GM23338 (cell line): Measurements from ENCODE around the gene RYR3. TPM values are rescaled to one million over a fixed set of nuclear protein-coding genes. Genes with fewer than 3 reads are reported as not detected.

Experiments
- ATAC-seq: fragments of 200-7000 bp; cut with Tn5 transposase; 3 replicates; pipeline ENCODE4 v1.9.1; 2020
- DNase-seq: peaks from one replicate; pipeline ENCODE4 v3.0.0-alpha.2; 2015; ENCODE audit warnings: low spot score
- H2AFZ ChIP-seq: fragments of 200-600 bp; sonication (generic); 2 replicates; pipeline ENCODE4 v1.8.0; 2016; ENCODE audit warnings: antibody characterized with exemption, mild to moderate bottlenecking, moderate library complexity
- H3F3A ChIP-seq: fragments of 200-600 bp; sonication (generic); replicated peaks from 2 replicates; pipeline ENCODE4 v1.8.0; 2017; ENCODE audit warnings: antibody characterized with exemption, mixed run types, low read depth
- H3K27ac ChIP-seq: fragments of 200-600 bp; sonication (generic); 2 replicates; pipeline ENCODE4 v1.6.1; 2016; ENCODE audit warnings: low read depth
- H3K27me3 ChIP-seq: fragments of 200-600 bp; sonication (generic); 2 replicates; pipeline ENCODE4 v1.8.0; 2016; ENCODE audit warnings: mild to moderate bottlenecking, mixed run types, moderate library complexity; ENCODE audit not compliant: insufficient read depth
- H3K36me3 ChIP-seq: fragments of 200-600 bp; sonication (generic); 2 replicates; pipeline ENCODE4 v1.8.0; 2016; ENCODE audit warnings: mild to moderate bottlenecking; ENCODE audit not compliant: insufficient read depth
- H3K4me1 ChIP-seq: fragments of 200-600 bp; sonication (generic); 2 replicates; pipeline ENCODE4 v1.8.0; 2016; ENCODE audit warnings: mild to moderate bottlenecking, moderate library complexity; ENCODE audit not compliant: insufficient read depth
- H3K4me2 ChIP-seq: fragments of 200-600 bp; sonication (generic); 2 replicates; pipeline ENCODE4 v1.7.1; 2017; ENCODE audit warnings: mixed run types
- H3K4me3 ChIP-seq: fragments of 200-600 bp; sonication (generic); 2 replicates; pipeline ENCODE4 v1.6.1; 2016; ENCODE audit warnings: mixed run types
- H3K79me2 ChIP-seq: fragments of 200-600 bp; sonication (generic); replicated peaks from 2 replicates; pipeline ENCODE4 v1.8.0; 2017; ENCODE audit warnings: mild to moderate bottlenecking; ENCODE audit not compliant: insufficient read depth
- H3K9me2 ChIP-seq: fragments of 200-600 bp; sonication (generic); 2 replicates; pipeline ENCODE4 v1.8.0; 2017; ENCODE audit not compliant: insufficient read depth
- H4K20me1 ChIP-seq: fragments of 200-600 bp; sonication (generic); replicated peaks from 2 replicates; pipeline ENCODE4 v1.8.0; 2017; ENCODE audit warnings: mild to moderate bottlenecking; ENCODE audit not compliant: insufficient read depth
- H3K27ac Mint-ChIP-seq: 2 replicates; pipeline ENCODE4 v1.8.0; 2020; ENCODE audit warnings: inconsistent platforms, mild to moderate bottlenecking, moderate library complexity, mixed read lengths
- H3K27me3 Mint-ChIP-seq: 3 replicates; pipeline ENCODE4 v1.8.0; 2022; ENCODE audit warnings: low read depth, mild to moderate bottlenecking, moderate library complexity, mixed read lengths, inconsistent platforms; ENCODE audit not compliant: insufficient read depth, poor library complexity
- H3K36me3 Mint-ChIP-seq: 3 replicates; pipeline ENCODE4 v1.8.0; 2021; ENCODE audit warnings: low read depth, mild to moderate bottlenecking, inconsistent platforms, moderate library complexity, mixed read lengths
- H3K4me1 Mint-ChIP-seq: 3 replicates; pipeline ENCODE4 v1.8.0; 2020; ENCODE audit warnings: mild to moderate bottlenecking, inconsistent platforms, mixed read lengths
- H3K4me3 Mint-ChIP-seq: 3 replicates; pipeline ENCODE4 v1.8.0; 2021; ENCODE audit warnings: moderate library complexity, mild to moderate bottlenecking, inconsistent platforms, mixed read lengths
- H3K9me3 Mint-ChIP-seq: 3 replicates; pipeline ENCODE4 v1.8.0; 2020; ENCODE audit warnings: moderate library complexity, mild to moderate bottlenecking, inconsistent platforms, mixed read lengths
- CREB1 ChIP-seq: fragments of 250-450 bp; sonication (Bioruptor Pico); IDR thresholded peaks from 2 replicates; pipeline ENCODE4 v1.5.0; 2020; ENCODE audit warnings: low read depth, mild to moderate bottlenecking, moderate library complexity
- EZH2 ChIP-seq: fragments of 200-600 bp; sonication (generic); IDR thresholded peaks from one replicate; pipeline ENCODE4 v1.8.0; 2017; ENCODE audit warnings: antibody characterized with exemption, mild to moderate bottlenecking, low read depth; ENCODE audit not compliant: unreplicated experiment
- EZH2phosphoT487 ChIP-seq: fragments of 200-600 bp; sonication (generic); IDR thresholded peaks from one replicate; pipeline ENCODE4 v1.8.1; 2018; ENCODE audit warnings: antibody characterized with exemption; ENCODE audit not compliant: unreplicated experiment
- JUNB ChIP-seq: IDR thresholded peaks from one replicate; pipeline ENCODE4 v1.6.1; 2016; ENCODE audit warnings: antibody characterized with exemption; ENCODE audit not compliant: unreplicated experiment
- NANOG ChIP-seq: IDR thresholded peaks from 2 replicates; pipeline ENCODE4 v1.6.1; 2016; ENCODE audit warnings: antibody characterized with exemption, borderline replicate concordance
- POLR2AphosphoS5 ChIP-seq: IDR thresholded peaks from 2 replicates; pipeline ENCODE4 v1.6.1; 2016; ENCODE audit warnings: antibody characterized with exemption, low read depth
- STAT1 ChIP-seq: IDR thresholded peaks from one replicate; pipeline ENCODE4 v1.6.1; 2016; ENCODE audit warnings: antibody characterized with exemption; ENCODE audit not compliant: unreplicated experiment
- ZNF114 ChIP-seq: fragments of 250-450 bp; sonication (Bioruptor Pico); IDR thresholded peaks from 2 replicates; pipeline ENCODE4 v1.5.0; 2020; ENCODE audit warnings: mild to moderate bottlenecking, moderate library complexity
- ZNF331 ChIP-seq: fragments of 250-450 bp; sonication (Bioruptor Pico); IDR thresholded peaks from 2 replicates; pipeline ENCODE4 v1.5.0; 2020; ENCODE audit warnings: low read depth, mild to moderate bottlenecking, moderate library complexity
- polyA plus RNA-seq: library from polyadenylated mRNA; unstranded; fragments of >200 nt; fragmentation: Nextera tagmentation; extraction: Ambion mirVana; gene quantifications from 2 replicates; pipeline ENCODE4 v1.2.1, GENCODE V29; 2016
- total RNA-seq: library from RNA; depleted of rRNA; stranded (reverse); fragments of >200 nt; shearing (Covaris generic); gene quantifications from 2 replicates; pipeline ENCODE4 v1.2.3, GENCODE V29; 2014
- TF ChIP-seq, protein P1 (sequence below), 2 experiments: fragments of 200-600 bp in 1 of 2; sonication (generic) in 1 of 2; conservative IDR thresholded peaks; 2 replicates each; pipeline versions ENCODE4 v1.5.1 to v1.6.1; 2016 to 2017; ENCODE audit warnings: antibody characterized with exemption in 2 of 2, low read depth in 2 of 2, mild to moderate bottlenecking in 2 of 2, moderate library complexity in 1 of 2
- TF ChIP-seq, protein P2 (sequence below): IDR thresholded peaks from 2 replicates; pipeline ENCODE4 v1.6.1; 2016; ENCODE audit warnings: antibody characterized with exemption
- TF ChIP-seq, protein P3 (sequence below): fragments of 250-450 bp; sonication (Bioruptor Pico); IDR thresholded peaks from 2 replicates; pipeline ENCODE4 v1.5.0; 2020; ENCODE audit warnings: mild to moderate bottlenecking, moderate library complexity
- TF ChIP-seq, protein P4 (sequence below): IDR thresholded peaks from one replicate; pipeline ENCODE4 v1.6.1; 2018; ENCODE audit warnings: antibody characterized with exemption; ENCODE audit not compliant: unreplicated experiment

The RYR3 gene
- total and polyA plus RNA-seq, 2 experiments from 2014 or later, result 1.1 to 1.2 TPM

DNA sequence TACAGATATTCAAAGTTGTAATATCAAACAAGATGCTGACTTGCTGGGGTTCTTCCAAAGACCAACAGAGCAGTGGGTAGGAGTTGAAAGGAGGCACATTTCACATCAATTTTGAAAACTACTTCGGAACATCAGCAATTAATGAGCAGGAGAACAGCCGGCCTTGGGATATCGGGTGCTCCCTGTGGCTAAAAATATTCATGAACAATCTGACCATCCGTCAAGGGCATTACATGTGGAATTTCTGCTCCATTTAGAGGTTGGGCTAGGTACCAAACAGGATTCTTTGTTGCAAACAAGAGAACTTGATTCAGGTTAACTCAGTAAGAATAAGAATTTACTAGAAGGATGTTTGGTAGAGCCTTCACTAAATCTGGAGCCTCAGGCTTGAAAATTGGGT, 223.9 kb downstream of the RYR3 start:
- H3K4me1 Mint-ChIP-seq, result peaks cover 5% of the 10 kb centered on the region; the same call in 2 of the 3 replicates
- no peaks in the 10 kb centered on the region for H3K79me2 ChIP-seq

More for the DNA sequence above, 223.9 kb downstream of the RYR3 start:
- Mint-ChIP-seq H3K27me3 (peaks cover 2% of the 10 kb centered on the region), H3K4me3 (no peak overlapping the region), H3K9me3 (no peaks in the 10 kb centered on the region), H3K27ac (no peak overlapping the region), H3K36me3 (no peaks in the 10 kb centered on the region)
- TF ChIP-seq ZNF331 (CRISPR knock-in tag), result no peak
- TF ChIP-seq CREB1, result no peak
- no peak for TF ChIP-seq ZNF114 (CRISPR knock-in tag)
- TF ChIP-seq NANOG, result no peak
- TF ChIP-seq, protein P1, sequence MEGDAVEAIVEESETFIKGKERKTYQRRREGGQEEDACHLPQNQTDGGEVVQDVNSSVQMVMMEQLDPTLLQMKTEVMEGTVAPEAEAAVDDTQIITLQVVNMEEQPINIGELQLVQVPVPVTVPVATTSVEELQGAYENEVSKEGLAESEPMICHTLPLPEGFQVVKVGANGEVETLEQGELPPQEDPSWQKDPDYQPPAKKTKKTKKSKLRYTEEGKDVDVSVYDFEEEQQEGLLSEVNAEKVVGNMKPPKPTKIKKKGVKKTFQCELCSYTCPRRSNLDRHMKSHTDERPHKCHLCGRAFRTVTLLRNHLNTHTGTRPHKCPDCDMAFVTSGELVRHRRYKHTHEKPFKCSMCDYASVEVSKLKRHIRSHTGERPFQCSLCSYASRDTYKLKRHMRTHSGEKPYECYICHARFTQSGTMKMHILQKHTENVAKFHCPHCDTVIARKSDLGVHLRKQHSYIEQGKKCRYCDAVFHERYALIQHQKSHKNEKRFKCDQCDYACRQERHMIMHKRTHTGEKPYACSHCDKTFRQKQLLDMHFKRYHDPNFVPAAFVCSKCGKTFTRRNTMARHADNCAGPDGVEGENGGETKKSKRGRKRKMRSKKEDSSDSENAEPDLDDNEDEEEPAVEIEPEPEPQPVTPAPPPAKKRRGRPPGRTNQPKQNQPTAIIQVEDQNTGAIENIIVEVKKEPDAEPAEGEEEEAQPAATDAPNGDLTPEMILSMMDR (conservative IDR thresholded peaks at IDR 0.05; ENCODE audit: low read depth in 2 of 2), result no peak
- TF ChIP-seq, protein P2, sequence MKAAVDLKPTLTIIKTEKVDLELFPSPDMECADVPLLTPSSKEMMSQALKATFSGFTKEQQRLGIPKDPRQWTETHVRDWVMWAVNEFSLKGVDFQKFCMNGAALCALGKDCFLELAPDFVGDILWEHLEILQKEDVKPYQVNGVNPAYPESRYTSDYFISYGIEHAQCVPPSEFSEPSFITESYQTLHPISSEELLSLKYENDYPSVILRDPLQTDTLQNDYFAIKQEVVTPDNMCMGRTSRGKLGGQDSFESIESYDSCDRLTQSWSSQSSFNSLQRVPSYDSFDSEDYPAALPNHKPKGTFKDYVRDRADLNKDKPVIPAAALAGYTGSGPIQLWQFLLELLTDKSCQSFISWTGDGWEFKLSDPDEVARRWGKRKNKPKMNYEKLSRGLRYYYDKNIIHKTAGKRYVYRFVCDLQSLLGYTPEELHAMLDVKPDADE, result no peak
- TF ChIP-seq JUNB, result no peak
- TF ChIP-seq, protein P3, sequence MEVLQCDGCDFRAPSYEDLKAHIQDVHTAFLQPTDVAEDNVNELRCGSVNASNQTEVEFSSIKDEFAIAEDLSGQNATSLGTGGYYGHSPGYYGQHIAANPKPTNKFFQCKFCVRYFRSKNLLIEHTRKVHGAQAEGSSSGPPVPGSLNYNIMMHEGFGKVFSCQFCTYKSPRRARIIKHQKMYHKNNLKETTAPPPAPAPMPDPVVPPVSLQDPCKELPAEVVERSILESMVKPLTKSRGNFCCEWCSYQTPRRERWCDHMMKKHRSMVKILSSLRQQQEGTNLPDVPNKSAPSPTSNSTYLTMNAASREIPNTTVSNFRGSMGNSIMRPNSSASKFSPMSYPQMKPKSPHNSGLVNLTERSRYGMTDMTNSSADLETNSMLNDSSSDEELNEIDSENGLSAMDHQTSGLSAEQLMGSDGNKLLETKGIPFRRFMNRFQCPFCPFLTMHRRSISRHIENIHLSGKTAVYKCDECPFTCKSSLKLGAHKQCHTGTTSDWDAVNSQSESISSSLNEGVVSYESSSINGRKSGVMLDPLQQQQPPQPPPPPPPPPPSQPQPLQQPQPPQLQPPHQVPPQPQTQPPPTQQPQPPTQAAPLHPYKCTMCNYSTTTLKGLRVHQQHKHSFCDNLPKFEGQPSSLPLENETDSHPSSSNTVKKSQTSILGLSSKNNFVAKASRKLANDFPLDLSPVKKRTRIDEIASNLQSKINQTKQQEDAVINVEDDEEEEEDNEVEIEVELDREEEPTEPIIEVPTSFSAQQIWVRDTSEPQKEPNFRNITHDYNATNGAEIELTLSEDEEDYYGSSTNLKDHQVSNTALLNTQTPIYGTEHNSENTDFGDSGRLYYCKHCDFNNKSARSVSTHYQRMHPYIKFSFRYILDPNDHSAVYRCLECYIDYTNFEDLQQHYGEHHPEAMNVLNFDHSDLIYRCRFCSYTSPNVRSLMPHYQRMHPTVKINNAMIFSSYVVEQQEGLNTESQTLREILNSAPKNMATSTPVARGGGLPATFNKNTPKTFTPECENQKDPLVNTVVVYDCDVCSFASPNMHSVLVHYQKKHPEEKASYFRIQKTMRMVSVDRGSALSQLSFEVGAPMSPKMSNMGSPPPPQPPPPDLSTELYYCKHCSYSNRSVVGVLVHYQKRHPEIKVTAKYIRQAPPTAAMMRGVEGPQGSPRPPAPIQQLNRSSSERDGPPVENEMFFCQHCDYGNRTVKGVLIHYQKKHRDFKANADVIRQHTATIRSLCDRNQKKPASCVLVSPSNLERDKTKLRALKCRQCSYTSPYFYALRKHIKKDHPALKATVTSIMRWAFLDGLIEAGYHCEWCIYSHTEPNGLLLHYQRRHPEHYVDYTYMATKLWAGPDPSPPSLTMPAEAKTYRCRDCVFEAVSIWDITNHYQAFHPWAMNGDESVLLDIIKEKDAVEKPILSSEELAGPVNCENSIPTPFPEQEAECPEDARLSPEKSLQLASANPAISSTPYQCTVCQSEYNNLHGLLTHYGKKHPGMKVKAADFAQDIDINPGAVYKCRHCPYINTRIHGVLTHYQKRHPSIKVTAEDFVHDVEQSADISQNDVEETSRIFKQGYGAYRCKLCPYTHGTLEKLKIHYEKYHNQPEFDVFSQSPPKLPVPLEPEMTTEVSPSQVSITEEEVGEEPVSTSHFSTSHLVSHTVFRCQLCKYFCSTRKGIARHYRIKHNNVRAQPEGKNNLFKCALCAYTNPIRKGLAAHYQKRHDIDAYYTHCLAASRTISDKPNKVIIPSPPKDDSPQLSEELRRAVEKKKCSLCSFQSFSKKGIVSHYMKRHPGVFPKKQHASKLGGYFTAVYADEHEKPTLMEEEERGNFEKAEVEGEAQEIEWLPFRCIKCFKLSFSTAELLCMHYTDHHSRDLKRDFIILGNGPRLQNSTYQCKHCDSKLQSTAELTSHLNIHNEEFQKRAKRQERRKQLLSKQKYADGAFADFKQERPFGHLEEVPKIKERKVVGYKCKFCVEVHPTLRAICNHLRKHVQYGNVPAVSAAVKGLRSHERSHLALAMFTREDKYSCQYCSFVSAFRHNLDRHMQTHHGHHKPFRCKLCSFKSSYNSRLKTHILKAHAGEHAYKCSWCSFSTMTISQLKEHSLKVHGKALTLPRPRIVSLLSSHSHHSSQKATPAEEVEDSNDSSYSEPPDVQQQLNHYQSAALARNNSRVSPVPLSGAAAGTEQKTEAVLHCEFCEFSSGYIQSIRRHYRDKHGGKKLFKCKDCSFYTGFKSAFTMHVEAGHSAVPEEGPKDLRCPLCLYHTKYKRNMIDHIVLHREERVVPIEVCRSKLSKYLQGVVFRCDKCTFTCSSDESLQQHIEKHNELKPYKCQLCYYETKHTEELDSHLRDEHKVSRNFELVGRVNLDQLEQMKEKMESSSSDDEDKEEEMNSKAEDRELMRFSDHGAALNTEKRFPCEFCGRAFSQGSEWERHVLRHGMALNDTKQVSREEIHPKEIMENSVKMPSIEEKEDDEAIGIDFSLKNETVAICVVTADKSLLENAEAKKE (CRISPR knock-in tag), result no peak
- TF ChIP-seq, protein P4, sequence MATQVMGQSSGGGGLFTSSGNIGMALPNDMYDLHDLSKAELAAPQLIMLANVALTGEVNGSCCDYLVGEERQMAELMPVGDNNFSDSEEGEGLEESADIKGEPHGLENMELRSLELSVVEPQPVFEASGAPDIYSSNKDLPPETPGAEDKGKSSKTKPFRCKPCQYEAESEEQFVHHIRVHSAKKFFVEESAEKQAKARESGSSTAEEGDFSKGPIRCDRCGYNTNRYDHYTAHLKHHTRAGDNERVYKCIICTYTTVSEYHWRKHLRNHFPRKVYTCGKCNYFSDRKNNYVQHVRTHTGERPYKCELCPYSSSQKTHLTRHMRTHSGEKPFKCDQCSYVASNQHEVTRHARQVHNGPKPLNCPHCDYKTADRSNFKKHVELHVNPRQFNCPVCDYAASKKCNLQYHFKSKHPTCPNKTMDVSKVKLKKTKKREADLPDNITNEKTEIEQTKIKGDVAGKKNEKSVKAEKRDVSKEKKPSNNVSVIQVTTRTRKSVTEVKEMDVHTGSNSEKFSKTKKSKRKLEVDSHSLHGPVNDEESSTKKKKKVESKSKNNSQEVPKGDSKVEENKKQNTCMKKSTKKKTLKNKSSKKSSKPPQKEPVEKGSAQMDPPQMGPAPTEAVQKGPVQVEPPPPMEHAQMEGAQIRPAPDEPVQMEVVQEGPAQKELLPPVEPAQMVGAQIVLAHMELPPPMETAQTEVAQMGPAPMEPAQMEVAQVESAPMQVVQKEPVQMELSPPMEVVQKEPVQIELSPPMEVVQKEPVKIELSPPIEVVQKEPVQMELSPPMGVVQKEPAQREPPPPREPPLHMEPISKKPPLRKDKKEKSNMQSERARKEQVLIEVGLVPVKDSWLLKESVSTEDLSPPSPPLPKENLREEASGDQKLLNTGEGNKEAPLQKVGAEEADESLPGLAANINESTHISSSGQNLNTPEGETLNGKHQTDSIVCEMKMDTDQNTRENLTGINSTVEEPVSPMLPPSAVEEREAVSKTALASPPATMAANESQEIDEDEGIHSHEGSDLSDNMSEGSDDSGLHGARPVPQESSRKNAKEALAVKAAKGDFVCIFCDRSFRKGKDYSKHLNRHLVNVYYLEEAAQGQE, result no peak
- no peak for TF ChIP-seq POLR2AphosphoS5
- no peak for TF ChIP-seq STAT1
- TF ChIP-seq EZH2phosphoT487, result no peak
- no peak for TF ChIP-seq EZH2
- Histone ChIP-seq H2AFZ (no peak overlapping the region), H3F3A (no peaks in the 10 kb centered on the region), H3K9me2 (peaks cover 4% of the 10 kb centered on the region; the same call in 1 of the 2 replicates), H3K27me3 (no peaks in the 10 kb centered on the region), H3K4me1 (no peaks in the 10 kb centered on the region), H3K4me3 (no peak overlapping the region), H3K27ac (no peak overlapping the region), H4K20me1 (no peaks in the 10 kb centered on the region), H3K4me2 (no peak overlapping the region), H3K36me3 (no peaks in the 10 kb centered on the region)
- DNase-seq (no peak), ATAC-seq (no peak)
